ENCODE measurements around the gene SLX4IP. TPM values are rescaled to one million over a fixed set of nuclear protein-coding genes. Genes with fewer than 3 reads are reported as not detected.
A peak's percentile ranks its signal among the peaks of the same experiment; 100 is the strongest.
"Not testable (repeated sequence)": the region's sequence is repeated elsewhere in the genome, so short reads cannot be mapped to it uniquely, and the experiment has no call there.

SLX4IP gene
- total and polyA plus RNA-seq, 2 donors (not counting 3 experiments of a cell fraction or from before 2014, with no cell fraction given), result 1.9 to 4.5 TPM

DNA sequence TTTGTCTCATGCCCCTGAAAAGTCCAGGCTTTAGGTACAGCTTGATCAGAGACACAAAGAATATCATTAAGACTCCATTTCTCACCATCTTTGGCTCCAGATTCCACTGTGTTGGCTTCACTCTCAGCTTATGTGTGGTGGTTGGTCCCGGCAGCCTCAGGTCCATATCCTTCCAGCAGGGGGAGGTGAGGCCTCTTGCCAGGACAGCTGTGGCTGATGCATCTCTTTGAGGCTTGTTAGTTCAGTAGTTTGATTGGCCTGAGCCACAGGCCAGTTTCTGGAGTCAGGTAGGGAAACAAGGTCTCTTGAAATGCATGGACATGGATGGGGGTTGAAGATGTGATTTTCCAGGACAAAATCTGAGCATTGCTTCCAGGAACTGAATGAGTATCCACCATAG is 176.3 kb downstream of the SLX4IP start:
- Histone ChIP-seq H3K27ac (ENCODE audit: insufficient read depth, low read depth, low read length) (no peak overlapping the region), H3K79me2 (ENCODE audit: control insufficient read depth, insufficient read depth, low read length) (no peaks in the 10 kb centered on the region), H3K36me3 (ENCODE audit: control insufficient read depth in 2 of 2, extremely low read depth in 1 of 2, insufficient read depth in 2 of 2, low read length in 2 of 2) (no peaks in the 10 kb centered on the region), H3K9me1 (replicated peaks; ENCODE audit: control insufficient read depth, extremely low read depth, insufficient read depth, low read length) (no peaks in the 10 kb centered on the region), H3K4me3 (replicated peaks in 1 of 3; ENCODE audit: insufficient read depth in 1 of 3, low read depth in 1 of 3, low read length in 3 of 3) (no peak overlapping the region), H3K9ac (replicated peaks; ENCODE audit: extremely low read depth, insufficient read depth, low read length) (no peak overlapping the region), H3K4me2 (ENCODE audit: insufficient read depth, low read length) (no peak overlapping the region), H4K20me1 (replicated peaks; ENCODE audit: control insufficient read depth, extremely low read depth, insufficient read depth, low read length) (no peaks in the 10 kb centered on the region), H2AFZ (ENCODE audit: low read depth, low read length) (no peak overlapping the region), H3K9me3 (replicated peaks; ENCODE audit: control insufficient read depth, insufficient read depth, low read length) (no peaks in the 10 kb centered on the region), H3K4me1 (ENCODE audit: control insufficient read depth, extremely low read depth, insufficient read depth, low read length) (no peaks in the 10 kb centered on the region), H3K27me3 (ENCODE audit: control insufficient read depth in 2 of 2, insufficient read depth in 2 of 2, low read length in 2 of 2) (no peaks in the 10 kb centered on the region)
- DNase-seq (ENCODE audit: low read depth, low spot score) (peak; percentile 41), FAIRE-seq (peak; percentile 55)
- intact Hi-C loops (cut with micrococcal nuclease), result loop anchor here (1.0 kb wide), 1 partner anchor 663 kb away; no protein-coding TSS in a partner anchor
- ChIA-PET CTCF (interaction anchor here (0.7 to 1.7 kb wide), 11 partner anchors 10 to 931 kb away, joined by 3 to 13 read pairs (median 4); no protein-coding TSS in a partner anchor), POLR2A (no interaction called here)
- no TSS peak for BruUV-seq (replicated peaks)
- dilution Hi-C loops (cut with MboI; ENCODE audit: extremely low pct_ligation_motif_present, low sequenced_read_pairs), result no loop called here
- TF ChIP-seq POLR2A (IDR thresholded peaks at IDR 0.05; ENCODE audit: low read depth, low read length) (no peak), FOS (IDR thresholded peaks at IDR 0.05; ENCODE audit: borderline replicate concordance, insufficient read depth, low read length) (no peak), GATA2 (IDR thresholded peaks at IDR 0.05; ENCODE audit: insufficient read depth, insufficient read length, low read depth, low read length) (no peak), JUN (IDR thresholded peaks at IDR 0.05; ENCODE audit: borderline replicate concordance, insufficient read depth, insufficient read length, low read depth) (no peak), POLR2AphosphoS5 (IDR thresholded peaks at IDR 0.05; ENCODE audit: insufficient read depth, low read depth, low read length) (no peak)
- TF ChIP-seq, protein P1, sequence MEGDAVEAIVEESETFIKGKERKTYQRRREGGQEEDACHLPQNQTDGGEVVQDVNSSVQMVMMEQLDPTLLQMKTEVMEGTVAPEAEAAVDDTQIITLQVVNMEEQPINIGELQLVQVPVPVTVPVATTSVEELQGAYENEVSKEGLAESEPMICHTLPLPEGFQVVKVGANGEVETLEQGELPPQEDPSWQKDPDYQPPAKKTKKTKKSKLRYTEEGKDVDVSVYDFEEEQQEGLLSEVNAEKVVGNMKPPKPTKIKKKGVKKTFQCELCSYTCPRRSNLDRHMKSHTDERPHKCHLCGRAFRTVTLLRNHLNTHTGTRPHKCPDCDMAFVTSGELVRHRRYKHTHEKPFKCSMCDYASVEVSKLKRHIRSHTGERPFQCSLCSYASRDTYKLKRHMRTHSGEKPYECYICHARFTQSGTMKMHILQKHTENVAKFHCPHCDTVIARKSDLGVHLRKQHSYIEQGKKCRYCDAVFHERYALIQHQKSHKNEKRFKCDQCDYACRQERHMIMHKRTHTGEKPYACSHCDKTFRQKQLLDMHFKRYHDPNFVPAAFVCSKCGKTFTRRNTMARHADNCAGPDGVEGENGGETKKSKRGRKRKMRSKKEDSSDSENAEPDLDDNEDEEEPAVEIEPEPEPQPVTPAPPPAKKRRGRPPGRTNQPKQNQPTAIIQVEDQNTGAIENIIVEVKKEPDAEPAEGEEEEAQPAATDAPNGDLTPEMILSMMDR (IDR thresholded peaks at IDR 0.05; ENCODE audit: extremely low read depth in 1 of 2, insufficient read depth in 1 of 2, low read depth in 1 of 2, low read length in 2 of 2), result peak; percentile 50 to 56

DNA sequence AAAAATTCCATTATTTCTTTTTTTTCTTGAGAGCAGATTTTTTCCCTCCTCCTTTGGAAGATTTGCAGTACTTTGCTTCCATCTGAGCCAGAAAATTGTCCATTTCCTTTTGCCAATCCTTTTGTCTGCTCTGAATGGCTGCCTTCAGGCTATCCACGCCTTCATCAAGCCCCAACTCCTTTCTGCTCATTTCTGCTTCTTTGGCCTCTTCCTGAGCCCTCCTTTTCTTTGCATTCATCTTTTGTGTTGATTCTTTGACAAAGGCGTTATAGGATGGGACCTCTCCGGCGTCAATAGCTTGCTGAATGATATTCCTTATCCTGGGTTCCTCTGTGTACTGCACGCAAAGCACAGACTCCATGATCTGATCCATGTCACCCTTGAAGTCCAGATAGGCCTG is 178.3 kb downstream of the SLX4IP start:
- CTCF ChIA-PET, result interaction anchor here (0.8 to 1.3 kb wide), 2 partner anchors 12 to 22 kb away, joined by 3 to 5 read pairs; no protein-coding TSS in a partner anchor
- FAIRE-seq, result peak; percentile 56
- dilution Hi-C loops (cut with MboI; ENCODE audit: extremely low pct_ligation_motif_present, low sequenced_read_pairs); H3K9me3 ChIP-seq (replicated peaks; ENCODE audit: control insufficient read depth, insufficient read depth, low read length); H3K27ac ChIP-seq (ENCODE audit: insufficient read depth, low read depth, low read length); H3K27me3 ChIP-seq (ENCODE audit: control insufficient read depth in 2 of 2, insufficient read depth in 2 of 2, low read length in 2 of 2); H3K4me2 ChIP-seq (ENCODE audit: insufficient read depth, low read length); H3K4me3 ChIP-seq (replicated peaks in 1 of 3; ENCODE audit: insufficient read depth in 1 of 3, low read depth in 1 of 3, low read length in 3 of 3); intact Hi-C loops (cut with micrococcal nuclease); H3K36me3 ChIP-seq (ENCODE audit: control insufficient read depth in 2 of 2, extremely low read depth in 1 of 2, insufficient read depth in 2 of 2, low read length in 2 of 2); DNase-seq (ENCODE audit: low read depth, low spot score); BruUV-seq (replicated peaks); H3K9ac ChIP-seq (replicated peaks; ENCODE audit: extremely low read depth, insufficient read depth, low read length); H2AFZ ChIP-seq (ENCODE audit: low read depth, low read length); H3K79me2 ChIP-seq (ENCODE audit: control insufficient read depth, insufficient read depth, low read length); POLR2A ChIA-PET; H3K4me1 ChIP-seq (ENCODE audit: control insufficient read depth, extremely low read depth, insufficient read depth, low read length); H3K9me1 ChIP-seq (replicated peaks; ENCODE audit: control insufficient read depth, extremely low read depth, insufficient read depth, low read length); H4K20me1 ChIP-seq (replicated peaks; ENCODE audit: control insufficient read depth, extremely low read depth, insufficient read depth, low read length): not testable (repeated sequence)
